Ishikawa (cell line): ENCODE data around the gene CACNA1C.

Experiments used
- CEBPB ChIP-seq: IDR thresholded peaks from 2 replicates; pipeline ENCODE4 v1.6.1; 2012
- CREB1 ChIP-seq: IDR thresholded peaks from 2 replicates; pipeline ENCODE4 v1.6.1; 2012; ENCODE audit warnings: low read depth
- EGR1 ChIP-seq: IDR thresholded peaks from 2 replicates; pipeline ENCODE4 v1.6.1; 2012
- EP300 ChIP-seq: IDR thresholded peaks from 2 replicates; pipeline ENCODE4 v1.6.1; 2012; ENCODE audit warnings: borderline replicate concordance
- FOXM1 ChIP-seq: IDR thresholded peaks from 2 replicates; pipeline ENCODE4 v1.6.1; 2012; ENCODE audit warnings: low read depth, borderline replicate concordance
- MAX ChIP-seq: IDR thresholded peaks from 2 replicates; pipeline ENCODE4 v1.6.1; 2012
- NFIC ChIP-seq: IDR thresholded peaks from 2 replicates; pipeline ENCODE4 v1.6.1; 2012
- RAD21 ChIP-seq: IDR thresholded peaks from 2 replicates; pipeline ENCODE4 v1.6.1; 2012; ENCODE audit warnings: low read depth
- REST ChIP-seq: IDR thresholded peaks from 2 replicates; pipeline ENCODE4 v1.6.1; 2012; ENCODE audit warnings: low read depth, mild to moderate bottlenecking
- TAF1 ChIP-seq: IDR thresholded peaks from 2 replicates; pipeline ENCODE4 v1.6.1; 2012; ENCODE audit warnings: low read depth, mild to moderate bottlenecking
- TCF12 ChIP-seq: IDR thresholded peaks from 2 replicates; pipeline ENCODE4 v1.6.1; 2012; ENCODE audit warnings: low read depth
- TEAD4 ChIP-seq: IDR thresholded peaks from 2 replicates; pipeline ENCODE4 v1.6.1; 2012
- YY1 ChIP-seq: IDR thresholded peaks from 2 replicates; pipeline ENCODE4 v1.6.1; 2012; ENCODE audit warnings: low read depth
- ZBTB7A ChIP-seq: IDR thresholded peaks from 2 replicates; pipeline ENCODE4 v1.6.1; 2012; ENCODE audit warnings: low read depth
- TF ChIP-seq, protein P1 (sequence below): IDR thresholded peaks from 2 replicates; pipeline ENCODE4 v1.6.1; 2012

Gene CACNA1C

GRCh38 chr12:2664721-2665577, 612.2 kb downstream of the CACNA1C start:
- TF ChIP-seq RAD21: no peak
- no peak for TF ChIP-seq YY1
- TF ChIP-seq ZBTB7A: no peak
- TF ChIP-seq MAX: no peak
- TF ChIP-seq EP300: no peak
- no peak for TF ChIP-seq TEAD4

DNA sequence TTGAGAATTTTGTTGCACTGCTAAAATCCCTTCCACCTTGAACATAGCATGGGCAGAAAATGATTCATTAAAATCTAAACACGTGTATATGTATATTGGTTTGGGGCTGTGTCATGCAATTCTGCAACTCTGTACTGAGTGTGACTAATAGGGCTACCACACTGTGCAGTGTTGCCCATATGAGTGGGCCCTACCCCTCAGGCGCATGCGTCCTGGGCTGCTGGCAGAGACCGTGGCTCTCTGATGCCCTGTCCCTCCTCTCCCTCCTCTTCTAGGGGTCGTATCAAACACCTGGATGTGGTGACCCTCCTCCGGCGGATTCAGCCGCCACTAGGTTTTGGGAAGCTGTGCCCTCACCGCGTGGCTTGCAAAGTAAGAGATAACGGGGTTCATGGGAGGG, 613.6 kb downstream of the CACNA1C start:
- TF ChIP-seq ZBTB7A (no peak), NFIC (no peak)
- TF ChIP-seq, protein P1, sequence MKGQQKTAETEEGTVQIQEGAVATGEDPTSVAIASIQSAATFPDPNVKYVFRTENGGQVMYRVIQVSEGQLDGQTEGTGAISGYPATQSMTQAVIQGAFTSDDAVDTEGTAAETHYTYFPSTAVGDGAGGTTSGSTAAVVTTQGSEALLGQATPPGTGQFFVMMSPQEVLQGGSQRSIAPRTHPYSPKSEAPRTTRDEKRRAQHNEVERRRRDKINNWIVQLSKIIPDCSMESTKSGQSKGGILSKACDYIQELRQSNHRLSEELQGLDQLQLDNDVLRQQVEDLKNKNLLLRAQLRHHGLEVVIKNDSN: no peak

- no peak for TF ChIP-seq ZBTB7A
- TF ChIP-seq EGR1: no peak
- no peak for TF ChIP-seq YY1
- no peak for TF ChIP-seq CEBPB
- TF ChIP-seq REST: no peak
- no peak for TF ChIP-seq FOXM1
- TF ChIP-seq TCF12: no peak
- TF ChIP-seq EP300: no peak
- no peak for TF ChIP-seq TEAD4
Observed at GRCh38 chr12:2666846-2667245, 614.1 kb downstream of the CACNA1C start.

- TF ChIP-seq CEBPB (no peak), MAX (no peak), TAF1 (no peak), RAD21 (no peak), YY1 (no peak), NFIC (no peak), EP300 (no peak), EGR1 (no peak), FOXM1 (no peak)
- TF ChIP-seq, protein P1: no peak
Observed at GRCh38 chr12:2667716-2668440, 615.1 kb downstream of the CACNA1C start.

GRCh38 chr12:2668816-2669215, 616.0 kb downstream of the CACNA1C start:
- TF ChIP-seq NFIC: no peak
- TF ChIP-seq ZBTB7A: no peak
- TF ChIP-seq, protein P1: no peak
- TF ChIP-seq TEAD4: no peak
- no peak for TF ChIP-seq MAX
- TF ChIP-seq YY1: no peak
- TF ChIP-seq TAF1: no peak
- TF ChIP-seq EGR1: no peak
- TF ChIP-seq CEBPB: no peak
- TF ChIP-seq CREB1: no peak
- TF ChIP-seq EP300: no peak
- TF ChIP-seq REST: no peak
